Ascending aorta (tissue), 2 donors: Measurements from ENCODE around the gene C14orf180. TPM values are rescaled to one million over a fixed set of nuclear protein-coding genes. Genes with fewer than 3 reads are reported as not detected.

Source experiments
- DNase-seq, 2 donors: peaks; one replicate each; pipeline ENCODE4 v3.0.0-alpha.2; 2019; ENCODE audit warnings: low spot score in 2 of 2
- H3K27ac ChIP-seq, 2 donors: fragments of 200-600 bp; sonication (generic); one replicate each; pipeline ENCODE4 v1.5.1; 2016 to 2017; ENCODE audit warnings: mild to moderate bottlenecking in 1 of 2
- H3K27me3 ChIP-seq: fragments of 200-600 bp; sonication (generic); one replicate; pipeline ENCODE4 v1.5.1; 2017
- H3K36me3 ChIP-seq, 2 donors: fragments of 200-600 bp; sonication (generic); one replicate each; pipeline ENCODE4 v1.5.1; 2016
- H3K4me1 ChIP-seq, 2 donors: fragments of 200-600 bp; sonication (generic); one replicate each; pipeline ENCODE4 v1.5.1; 2016 to 2017; ENCODE audit warnings: mild to moderate bottlenecking in 1 of 2
- H3K4me3 ChIP-seq, 2 donors: fragments of 200-600 bp; sonication (generic); one replicate each; pipeline ENCODE4 v1.5.1; 2016 to 2017; ENCODE audit warnings: mild to moderate bottlenecking in 1 of 2
- H3K9me3 ChIP-seq, 2 donors: fragments of 200-600 bp; sonication (generic); one replicate each; pipeline ENCODE4 v1.5.1; 2016
- CTCF ChIP-seq, 3 experiments: fragments of 200-600 bp in 2 of 3; fragments of 450-650 bp in 1 of 3; sonication (generic) in 2 of 3; IDR thresholded peaks; one replicate each; pipeline ENCODE4 v1.5.1; 2016 to 2019; ENCODE audit warnings: antibody characterized with exemption in 3 of 3, mild to moderate bottlenecking in 1 of 3, moderate library complexity in 1 of 3
- intact Hi-C: fragments of 100-400 bp; cut with DNase I; formaldehyde crosslinking; loops from one replicate; pipeline ENCODE4 v1.15.1; 2023
- total RNA-seq: library from RNA; depleted of rRNA; stranded (reverse); fragments of >200 nt; gene quantifications from one replicate; pipeline ENCODE4 v1.1.0, GENCODE V29; 2016

Gene C14orf180
- total RNA-seq, 1 donor from 2014 or later: 0.21 TPM

DNA sequence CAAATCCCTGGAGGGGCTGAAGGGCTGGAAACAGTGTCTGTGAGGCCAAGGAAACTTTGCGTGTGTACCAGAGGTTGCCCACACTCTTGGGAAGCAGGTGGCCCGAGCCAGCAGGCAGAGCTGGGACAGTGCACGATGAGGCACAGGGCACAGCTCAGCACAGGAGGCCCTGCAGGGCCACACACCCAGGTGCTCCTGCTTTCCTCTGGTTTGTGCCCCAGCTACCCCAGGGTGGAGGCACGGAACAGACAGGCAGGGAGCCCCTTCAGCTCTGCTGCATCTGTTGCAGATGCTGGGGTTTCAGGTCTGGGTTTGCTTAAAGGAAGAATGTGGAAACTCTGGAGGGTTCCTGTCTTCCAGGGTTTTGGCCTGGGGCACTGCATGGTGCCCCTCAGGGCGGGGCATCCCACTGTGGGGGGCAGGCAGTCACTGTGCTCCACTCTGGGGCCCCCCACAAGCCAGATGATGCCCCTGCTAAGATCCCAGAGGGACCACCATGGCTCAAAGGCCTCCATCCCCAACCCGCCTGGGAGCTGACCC is 16.4 kb downstream of the C14orf180 start:
- Histone ChIP-seq H3K36me3 (no peaks in the 10 kb centered on the region), H3K4me1 (no peaks in the 10 kb centered on the region), H3K9me3 (no peaks in the 10 kb centered on the region), H3K4me3 (no peak overlapping the region), H3K27ac (no peak overlapping the region), H3K27me3 (no peaks in the 10 kb centered on the region)
- TF ChIP-seq CTCF (IDR thresholded peaks at IDR 0.05): no peak
- no peak for DNase-seq
- intact Hi-C loops: no loop called here

DNA sequence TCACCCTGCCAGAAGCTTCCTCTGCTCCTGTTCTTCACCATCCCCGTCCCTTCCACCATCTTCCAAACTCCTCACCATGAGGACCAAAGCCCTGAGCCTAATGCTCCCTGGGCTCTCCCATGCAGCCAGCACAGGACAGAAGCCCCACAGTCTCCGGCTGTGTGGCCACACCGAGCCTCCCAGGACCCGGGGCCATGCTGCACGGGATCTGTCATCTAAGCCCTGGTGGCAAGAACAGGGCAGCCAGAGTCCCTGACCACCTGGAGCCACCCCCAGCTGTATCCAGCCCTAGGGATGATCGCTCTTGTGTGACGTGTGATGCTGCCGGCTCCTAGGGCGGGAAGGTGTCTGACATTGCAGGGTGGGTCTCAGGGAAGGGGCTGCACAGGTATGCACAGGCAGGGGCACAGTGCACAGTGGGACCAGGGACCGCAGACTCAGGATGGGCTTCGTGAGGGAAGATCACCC is 16.9 kb downstream of the C14orf180 start:
- Histone ChIP-seq H3K4me1 (no peaks in the 10 kb centered on the region), H3K27me3 (no peaks in the 10 kb centered on the region), H3K36me3 (no peaks in the 10 kb centered on the region), H3K27ac (no peak overlapping the region), H3K4me3 (no peak overlapping the region), H3K9me3 (no peaks in the 10 kb centered on the region)
- DNase-seq: no peak
- TF ChIP-seq CTCF (IDR thresholded peaks at IDR 0.05): no peak
- intact Hi-C loops: no loop called here

DNA sequence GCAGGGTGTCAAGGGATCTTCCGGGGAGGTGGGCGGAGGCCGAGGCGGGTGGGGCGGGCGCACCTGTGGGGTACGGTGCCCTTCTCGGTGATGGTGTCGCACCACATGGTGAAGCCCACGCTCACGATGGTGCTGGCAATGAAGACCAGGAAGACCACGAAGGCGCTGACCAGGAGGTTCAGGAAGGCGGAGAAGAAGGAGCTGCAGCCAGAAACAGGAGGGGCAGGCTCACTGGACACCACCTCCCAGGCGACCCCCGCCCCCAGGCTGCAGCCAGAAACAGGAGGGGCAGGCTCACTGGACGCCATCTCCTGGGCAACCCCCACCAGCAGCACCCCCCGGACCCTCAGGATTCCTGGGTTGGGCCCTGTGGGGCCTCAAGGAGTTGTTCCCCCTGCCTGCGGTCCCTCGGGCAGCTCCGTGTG is 17.4 kb downstream of the C14orf180 start:
- no peak for TF ChIP-seq CTCF (IDR thresholded peaks at IDR 0.05)
- Histone ChIP-seq H3K27ac (no peak overlapping the region), H3K4me3 (no peak overlapping the region), H3K36me3 (no peaks in the 10 kb centered on the region), H3K9me3 (no peaks in the 10 kb centered on the region), H3K4me1 (no peaks in the 10 kb centered on the region), H3K27me3 (no peaks in the 10 kb centered on the region)
- intact Hi-C loops: no loop called here
- DNase-seq: no peak

GRCh38 chr14:104597576-104597975 is 18.0 kb downstream of the C14orf180 start:
- intact Hi-C loops: no loop called here
- H3K4me1 ChIP-seq: no peaks in the 10 kb centered on the region
- no peaks in the 10 kb centered on the region for H3K9me3 ChIP-seq
- H3K4me3 ChIP-seq: no peak overlapping the region
- no peak for TF ChIP-seq CTCF (IDR thresholded peaks at IDR 0.05)
- no peak for DNase-seq
- H3K36me3 ChIP-seq: no peaks in the 10 kb centered on the region
- no peaks in the 10 kb centered on the region for H3K27me3 ChIP-seq
- H3K27ac ChIP-seq: no peak overlapping the region

GRCh38 chr14:104598039-104598909 is 18.7 kb downstream of the C14orf180 start:
- H3K27ac ChIP-seq: no peak overlapping the region

More at GRCh38 chr14:104598039-104598909, 18.7 kb downstream of the C14orf180 start:
- Histone ChIP-seq H3K36me3 (no peaks in the 10 kb centered on the region), H3K4me1 (no peaks in the 10 kb centered on the region), H3K4me3 (no peak overlapping the region), H3K9me3 (no peaks in the 10 kb centered on the region), H3K27me3 (no peaks in the 10 kb centered on the region)
- intact Hi-C loops: no loop called here
- no peak for TF ChIP-seq CTCF (IDR thresholded peaks at IDR 0.05)
- DNase-seq: no peak
